Subcutaneous adipose tissue (tissue), 4 donors: ENCODE measurements around the gene DGCR2. TPM values are rescaled to one million over a fixed set of nuclear protein-coding genes. Genes with fewer than 3 reads are reported as not detected.

ENCODE experiments used
- total RNA-seq, 4 donors: library from RNA; depleted of rRNA; stranded (reverse); fragments of >200 nt; gene quantifications; one replicate each; pipeline ENCODE4 v1.1.0, GENCODE V29; 2016
- TF ChIP-seq, protein P1 (sequence below): fragments of 450-650 bp; IDR thresholded peaks from one replicate; pipeline ENCODE4 v1.5.1; 2016; ENCODE audit warnings: low read depth, mild to moderate bottlenecking, control low read depth, antibody characterized with exemption, moderate library complexity

DGCR2 gene
- total RNA-seq, 4 donors from 2014 or later, result 22.3 to 47.1 (median 30.5) TPM

- TF ChIP-seq, protein P1, sequence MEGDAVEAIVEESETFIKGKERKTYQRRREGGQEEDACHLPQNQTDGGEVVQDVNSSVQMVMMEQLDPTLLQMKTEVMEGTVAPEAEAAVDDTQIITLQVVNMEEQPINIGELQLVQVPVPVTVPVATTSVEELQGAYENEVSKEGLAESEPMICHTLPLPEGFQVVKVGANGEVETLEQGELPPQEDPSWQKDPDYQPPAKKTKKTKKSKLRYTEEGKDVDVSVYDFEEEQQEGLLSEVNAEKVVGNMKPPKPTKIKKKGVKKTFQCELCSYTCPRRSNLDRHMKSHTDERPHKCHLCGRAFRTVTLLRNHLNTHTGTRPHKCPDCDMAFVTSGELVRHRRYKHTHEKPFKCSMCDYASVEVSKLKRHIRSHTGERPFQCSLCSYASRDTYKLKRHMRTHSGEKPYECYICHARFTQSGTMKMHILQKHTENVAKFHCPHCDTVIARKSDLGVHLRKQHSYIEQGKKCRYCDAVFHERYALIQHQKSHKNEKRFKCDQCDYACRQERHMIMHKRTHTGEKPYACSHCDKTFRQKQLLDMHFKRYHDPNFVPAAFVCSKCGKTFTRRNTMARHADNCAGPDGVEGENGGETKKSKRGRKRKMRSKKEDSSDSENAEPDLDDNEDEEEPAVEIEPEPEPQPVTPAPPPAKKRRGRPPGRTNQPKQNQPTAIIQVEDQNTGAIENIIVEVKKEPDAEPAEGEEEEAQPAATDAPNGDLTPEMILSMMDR, result no peak
These were observed 55.5 kb downstream of the DGCR2 start for GRCh38 chr22:19066531-19067271.

DNA sequence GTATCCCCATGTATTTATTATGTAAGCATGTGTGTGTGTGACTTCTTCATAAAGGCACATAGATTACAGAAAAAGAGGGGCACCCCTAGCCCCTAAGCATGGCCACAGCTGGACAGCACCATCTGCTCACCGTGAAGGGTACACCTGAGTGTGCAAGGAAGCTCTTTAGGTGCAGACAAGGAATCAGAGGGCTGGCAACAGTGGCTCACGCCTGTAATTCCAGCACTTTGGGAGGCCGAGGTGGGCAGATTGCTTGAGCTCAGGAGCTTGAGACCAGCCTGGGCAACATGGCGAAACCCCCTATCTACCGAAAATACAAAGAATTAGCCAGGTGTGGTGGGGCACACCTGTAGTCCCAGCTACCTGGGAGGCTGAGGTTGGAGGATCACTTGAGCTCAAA is 56.3 kb downstream of the DGCR2 start:
- TF ChIP-seq, protein P1, result no peak

- TF ChIP-seq, protein P1, result no peak
These were observed 56.8 kb downstream of the DGCR2 start for GRCh38 chr22:19065298-19065859.

GRCh38 chr22:19064354-19065054 is 57.7 kb downstream of the DGCR2 start:
- TF ChIP-seq, protein P1, result no peak

- TF ChIP-seq, protein P1, result no peak
These were observed 58.4 kb downstream of the DGCR2 start for GRCh38 chr22:19063581-19064353.

GRCh38 chr22:19062943-19063308 is 59.3 kb downstream of the DGCR2 start:
- TF ChIP-seq, protein P1, result no peak
